SIG-M5 treated with dmso at 0.1 percent for 504 hours (cell line): Measurements from ENCODE around the gene BMPR2.
"Not testable (repeated sequence)": the region's sequence is repeated elsewhere in the genome, so short reads cannot be mapped to it uniquely, and the experiment has no call there.

Experiments used
- DNase-seq: peaks from one replicate; lab custom pipeline; 2025; ENCODE audit not compliant: unreplicated experiment; lab: John Stamatoyannopoulos, UW

BMPR2 gene

GRCh38 chr2:202514732-202515131, 138.6 kb downstream of the BMPR2 start:
- DNase-seq = no peak

- DNase-seq = no peak
These were observed 143.3 kb downstream of the BMPR2 start for GRCh38 chr2:202519453-202519852.

DNA sequence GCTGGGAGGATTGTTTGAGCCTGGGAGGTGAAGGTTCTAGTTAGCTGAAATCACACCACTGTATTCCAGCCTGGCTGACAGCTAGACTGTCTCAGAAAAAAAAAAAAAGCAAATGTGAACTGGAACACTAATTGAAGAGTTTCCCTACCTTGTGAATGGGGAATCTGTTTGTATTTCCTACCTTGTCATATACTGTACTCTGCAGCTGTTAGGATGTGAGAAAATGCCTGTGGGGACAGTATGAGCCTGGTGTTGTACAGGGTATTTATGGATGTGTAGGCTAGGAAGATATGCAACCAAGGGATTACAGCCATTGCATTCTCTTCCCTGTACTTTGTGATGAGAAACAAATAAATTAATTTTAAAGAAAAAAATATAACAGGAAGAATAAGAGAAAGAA, 145.3 kb downstream of the BMPR2 start:
- no peak for DNase-seq

DNA sequence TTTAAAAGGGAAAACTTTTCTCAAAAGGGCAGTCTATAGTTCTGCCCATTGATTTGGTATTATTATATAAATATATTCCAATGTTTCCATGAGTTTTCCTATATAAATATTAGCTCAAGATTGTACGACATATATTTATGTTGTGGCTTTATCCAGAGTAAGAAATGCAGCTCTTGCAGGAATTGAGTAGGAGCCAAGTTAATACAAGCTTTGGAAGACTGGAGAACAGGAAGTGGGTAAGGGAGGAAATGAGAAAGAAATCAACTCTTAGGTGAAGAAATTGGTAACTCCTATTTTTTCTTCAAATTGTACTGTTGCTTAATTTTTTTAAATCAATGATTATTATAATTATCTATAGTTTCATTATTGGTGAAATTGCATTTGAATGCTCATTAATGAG, 153.3 kb downstream of the BMPR2 start:
- no peak for DNase-seq

DNA sequence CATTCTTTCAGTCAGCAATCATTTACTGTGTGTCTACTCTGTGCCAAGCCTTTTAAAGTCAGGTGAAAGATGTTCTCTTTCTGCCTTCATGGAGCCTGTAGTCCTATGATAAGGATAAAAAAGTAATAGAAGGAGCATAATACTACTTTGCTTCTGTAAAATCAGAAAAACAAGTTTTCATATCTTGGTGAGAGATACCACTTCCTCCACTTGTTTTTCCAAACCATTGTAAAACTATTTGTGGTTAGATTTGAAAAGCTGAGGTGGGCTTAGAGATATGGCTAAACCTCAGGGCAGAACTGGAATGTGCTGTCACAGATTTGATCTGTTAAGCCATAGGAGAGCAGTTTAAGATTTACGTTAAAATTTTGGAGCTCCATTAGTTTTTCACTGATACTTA, 153.9 kb downstream of the BMPR2 start:
- DNase-seq = no peak

GRCh38 chr2:202535290-202535689, 159.2 kb downstream of the BMPR2 start:
- not testable (repeated sequence) for DNase-seq

DNA sequence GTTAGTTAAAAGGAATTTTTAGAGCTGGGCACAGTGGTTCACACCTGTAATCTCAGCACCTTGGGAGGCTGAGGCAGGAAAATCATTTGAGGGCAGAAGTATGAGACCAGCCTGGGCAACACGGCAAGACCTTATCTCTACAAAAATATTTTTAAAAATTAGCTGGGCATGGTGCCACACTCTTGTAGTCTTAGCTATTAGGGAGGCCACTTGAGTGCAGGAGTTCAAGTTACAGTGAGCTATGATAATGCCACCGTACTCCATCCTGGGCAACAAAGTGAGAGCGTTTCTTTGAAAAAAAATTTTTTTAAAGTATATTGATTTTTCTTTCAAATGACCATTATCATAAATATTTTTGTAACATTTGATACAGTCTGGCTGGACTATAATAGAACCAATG, 165.0 kb downstream of the BMPR2 start:
- DNase-seq = no peak

DNA sequence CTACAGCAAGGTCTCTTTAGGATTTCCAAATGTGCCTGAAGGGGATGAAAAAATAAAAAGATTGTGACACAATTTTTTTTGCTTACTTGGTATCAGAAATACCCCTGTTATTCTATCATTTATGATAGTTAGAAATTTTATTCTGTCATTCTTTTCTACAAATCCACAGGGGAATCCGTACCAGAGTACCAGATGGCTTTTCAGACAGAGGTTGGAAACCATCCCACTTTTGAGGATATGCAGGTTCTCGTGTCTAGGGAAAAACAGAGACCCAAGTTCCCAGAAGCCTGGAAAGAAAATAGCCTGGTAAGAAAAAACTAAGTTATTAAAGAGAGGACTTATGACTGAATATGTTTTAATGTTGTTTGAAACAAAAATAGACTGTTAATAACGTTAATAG, 166.0 kb downstream of the BMPR2 start:
- no peak for DNase-seq

- no peak for DNase-seq
These were observed 169.4 kb downstream of the BMPR2 start for GRCh38 chr2:202545523-202545922.

- DNase-seq = no peak
These were observed 169.8 kb downstream of the BMPR2 start for GRCh38 chr2:202545931-202546330.

- not testable (repeated sequence) for DNase-seq
These were observed 170.5 kb downstream of the BMPR2 start for GRCh38 chr2:202546499-202547141.

DNA sequence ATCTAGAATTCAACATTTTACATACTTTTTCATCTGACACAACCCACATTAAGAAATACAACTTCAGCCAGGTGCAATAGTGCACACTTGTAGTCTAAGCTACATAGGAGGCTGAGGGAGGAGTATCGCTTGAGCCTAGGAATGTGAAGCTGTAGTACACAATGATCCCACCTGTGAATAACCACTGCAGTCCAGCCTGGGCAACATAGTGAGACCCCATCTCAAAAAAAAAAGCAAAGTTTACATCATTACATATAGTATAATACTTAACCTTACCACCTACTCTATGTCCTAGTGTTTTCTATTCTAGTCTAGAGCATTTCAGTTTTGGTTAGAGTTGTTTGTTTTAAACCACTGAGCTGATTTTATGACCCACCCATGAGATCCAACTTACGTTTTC, 172.1 kb downstream of the BMPR2 start:
- no peak for DNase-seq

- not testable (repeated sequence) for DNase-seq
These were observed 174.9 kb downstream of the BMPR2 start for GRCh38 chr2:202551000-202551399.

- no peak for DNase-seq
These were observed 179.2 kb downstream of the BMPR2 start for GRCh38 chr2:202555356-202555755.

- no peak for DNase-seq
These were observed 184.1 kb downstream of the BMPR2 start for GRCh38 chr2:202560200-202560599.

DNA sequence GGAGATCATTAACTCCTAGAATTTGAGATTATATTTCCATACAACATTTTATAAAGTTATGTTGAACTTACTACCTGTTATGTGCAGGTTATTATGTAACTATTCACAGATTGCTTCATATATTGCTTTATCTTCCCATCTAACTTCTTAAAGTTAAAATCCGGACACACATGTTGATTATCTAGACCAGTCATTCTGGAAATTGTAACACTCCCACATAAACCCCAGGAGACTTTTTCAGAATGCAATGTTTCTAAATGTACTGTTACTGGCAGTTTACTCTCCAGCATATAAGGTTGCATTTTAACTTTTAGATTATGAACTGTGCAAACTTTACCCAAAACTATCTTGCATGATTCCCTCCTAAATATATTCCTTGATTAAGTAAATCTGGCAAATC, 188.1 kb downstream of the BMPR2 start:
- DNase-seq = no peak

GRCh38 chr2:202566286-202566685, 190.2 kb downstream of the BMPR2 start:
- DNase-seq = no peak

- no peak for DNase-seq
These were observed 198.4 kb downstream of the BMPR2 start for GRCh38 chr2:202574541-202574940.

DNA sequence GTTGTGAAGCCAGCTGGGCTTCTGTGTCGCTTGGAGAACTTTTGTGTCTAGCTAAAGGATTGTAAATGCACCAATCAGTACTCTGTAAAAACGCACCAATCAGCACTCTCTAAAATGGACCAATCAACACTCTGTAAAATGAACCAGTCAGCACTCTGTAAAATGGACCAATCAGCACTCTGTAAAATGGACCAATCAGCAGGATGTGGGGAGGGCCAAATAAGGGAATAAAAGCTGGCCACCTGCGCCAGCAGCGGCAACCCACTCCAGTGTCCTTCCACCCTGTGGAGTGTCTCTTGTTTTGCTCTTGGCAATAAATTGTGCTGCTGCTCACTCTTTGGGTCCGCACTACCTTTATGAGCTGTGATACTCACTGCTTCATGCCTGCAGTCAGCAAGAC, 199.1 kb downstream of the BMPR2 start:
- DNase-seq = not testable (repeated sequence)

GRCh38 chr2:202577250-202578183, 201.4 kb downstream of the BMPR2 start:
- no peak for DNase-seq

DNA sequence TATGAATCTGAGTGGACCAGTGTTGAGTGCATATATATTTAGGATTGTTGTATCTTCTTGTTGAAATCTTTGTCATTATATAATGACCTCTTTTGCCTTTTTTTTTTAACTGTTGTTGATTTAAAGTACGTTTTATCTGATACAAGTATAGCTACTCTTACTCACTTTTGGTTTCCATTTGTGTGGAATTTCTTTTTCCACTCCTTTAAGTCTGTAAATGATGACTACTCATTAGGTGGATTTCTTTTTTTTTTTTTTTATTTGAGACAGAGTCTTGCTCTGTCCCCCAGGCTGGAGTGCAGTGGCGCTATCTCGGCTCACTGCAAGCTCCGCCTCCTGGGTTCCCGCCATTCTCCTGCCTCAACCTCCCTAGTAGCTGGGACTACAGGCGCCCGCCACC, 206.7 kb downstream of the BMPR2 start:
- not testable (repeated sequence) for DNase-seq

GRCh38 chr2:202583709-202584219, 207.6 kb downstream of the BMPR2 start:
- no peak for DNase-seq
